Body of pancreas (tissue), 4 donors: ENCODE measurements around the gene GFRA1. TPM values are rescaled to one million over a fixed set of nuclear protein-coding genes. Genes with fewer than 3 reads are reported as not detected.

Experiments used
- ATAC-seq: fragments of 150-250 bp; one replicate; pipeline ENCODE4 v1.9.1; 2016
- DNase-seq, 4 donors: peaks; one replicate each; pipeline ENCODE4 v3.0.0-alpha.2; 2019
- H3K27ac ChIP-seq, 4 donors: fragments of 200-600 bp; sonication (generic); 1 replicate in 3 of 4; 2 replicates in 1 of 4; pipeline versions ENCODE4 v1.5.1 to v1.6.1; 2016 to 2019; ENCODE audit warnings: mild to moderate bottlenecking in 1 of 4, mixed read lengths in 1 of 4, moderate library complexity in 1 of 4
- H3K27me3 ChIP-seq, 2 donors: fragments of 200-600 bp; sonication (generic); one replicate each; pipeline ENCODE4 v1.6.0; 2016; ENCODE audit warnings: mild to moderate bottlenecking in 1 of 2
- H3K36me3 ChIP-seq, 2 donors: fragments of 200-600 bp; sonication (generic); replicated peaks in 1 of 2; 2 replicates each; pipeline ENCODE4 v1.5.1; 2016; ENCODE audit warnings: low read depth in 2 of 2; ENCODE audit not compliant: insufficient read depth in 1 of 2
- H3K4me1 ChIP-seq: fragments of 200-600 bp; sonication (generic); one replicate; pipeline ENCODE4 v1.6.0; 2016
- H3K4me3 ChIP-seq, 2 donors: fragments of 200-600 bp; sonication (generic); 1 replicate in 1 of 2; 2 replicates in 1 of 2; pipeline ENCODE4 v1.5.1; 2016 to 2019
- H3K9me3 ChIP-seq, 3 donors: fragments of 200-600 bp; sonication (generic); 1 replicate in 2 of 3; 2 replicates in 1 of 3; pipeline ENCODE4 v1.5.1; 2016
- CTCF ChIP-seq, 7 experiments: fragments of 450-650 bp in 4 of 7; fragments of 200-600 bp in 3 of 7; sonication (generic) in 3 of 7; IDR thresholded peaks; one replicate each; pipeline ENCODE4 v1.5.1; 2016 to 2019; ENCODE audit warnings: antibody characterized with exemption in 7 of 7
- POLR2A ChIP-seq, 3 donors: fragments of 450-650 bp; IDR thresholded peaks; one replicate each; pipeline ENCODE4 v1.6.1; 2016; ENCODE audit warnings: antibody characterized with exemption in 3 of 3, mild to moderate bottlenecking in 2 of 3
- WGBS, 2 donors: methylation state at CpG; one replicate each; pipeline ENCODE4 v1.1.5; 2017; 5-methylcytosine and 5-hydroxymethylcytosine counted together
- intact Hi-C: fragments of 100-400 bp; cut with DNase I; formaldehyde crosslinking; loops from one replicate; pipeline ENCODE4 v1.15.1; 2023
- total RNA-seq, 2 donors: library from RNA; depleted of rRNA; stranded (reverse); fragments of >200 nt; gene quantifications; one replicate each; pipeline ENCODE4 v1.1.0, GENCODE V29; 2016

The GFRA1 gene
- total RNA-seq, result 1 to 10 TPM; 4.2 to 6.9 TPM

- H3K9me3 ChIP-seq, result no peaks in the 10 kb centered on the region
- 1% methylated on average over 30 to 71 of the region's 72 CpGs for WGBS, 2 donors
- H3K36me3 ChIP-seq, result no peaks in the 10 kb centered on the region
- ATAC-seq (peak; percentile 38), DNase-seq (peak; percentile 10 to 21 (median 18))
- H3K4me1 ChIP-seq, result peaks cover 41% of the 10 kb centered on the region
- H3K4me3 ChIP-seq, result peak within 1 kb of the TSS; percentile 13 to 28
- no peak within 1 kb of the TSS for H3K27ac ChIP-seq
- H3K27me3 ChIP-seq, result peaks cover 0 to 24% of the 10 kb centered on the region in 2 donors
- TF ChIP-seq POLR2A (IDR thresholded peaks at IDR 0.05) (no peak), CTCF (IDR thresholded peaks at IDR 0.05) (peak in 2 of 7 experiments; percentile 19 to 31)
- intact Hi-C loops, result no loop called here
Measured at GRCh38 chr10:116272440-116273283, at the start of gene GFRA1. TSS of gene GFRA1 (minus strand) at chr10:116273206. CDS start at chr10:116272029, 1,177 bp downstream.

- ATAC-seq (no peak), DNase-seq (no peak)
- H3K4me1 ChIP-seq, result no peaks in the 10 kb centered on the region
- TF ChIP-seq CTCF (IDR thresholded peaks at IDR 0.05) (no peak), POLR2A (IDR thresholded peaks at IDR 0.05) (no peak)
- peaks cover 0 to 3% of the 10 kb centered on the region in 2 donors for H3K27me3 ChIP-seq
- H3K4me3 ChIP-seq, result no peak overlapping the region
- intact Hi-C loops, result no loop called here
- no peak overlapping the region for H3K27ac ChIP-seq
- no peaks in the 10 kb centered on the region for H3K9me3 ChIP-seq
- H3K36me3 ChIP-seq, result no peaks in the 10 kb centered on the region
- WGBS, 2 donors, result 20 to 27% methylated on average over 2 of the region's 2 CpGs
Measured at GRCh38 chr10:116316503-116316902, 43.5 kb upstream of the GFRA1 start.

- H3K4me3 ChIP-seq, result no peak overlapping the region
- H3K36me3 ChIP-seq, result no peaks in the 10 kb centered on the region
- no peak for DNase-seq
- H3K9me3 ChIP-seq, result no peaks in the 10 kb centered on the region
- no peak for ATAC-seq
- H3K27ac ChIP-seq, result no peak overlapping the region
- H3K27me3 ChIP-seq, result peaks cover 0 to 3% of the 10 kb centered on the region in 2 donors
- WGBS, 2 donors, result 75 to 81% methylated on average over 4 of the region's 4 CpGs
- intact Hi-C loops, result no loop called here
- no peaks in the 10 kb centered on the region for H3K4me1 ChIP-seq
- TF ChIP-seq POLR2A (IDR thresholded peaks at IDR 0.05) (no peak), CTCF (IDR thresholded peaks at IDR 0.05) (no peak)
Measured at GRCh38 chr10:116312548-116312947, 39.5 kb upstream of the GFRA1 start.

GRCh38 chr10:116311706-116312490 is 38.9 kb upstream of the GFRA1 start:
- intact Hi-C loops, result no loop called here
- Histone ChIP-seq H3K27me3 (no peaks in the 10 kb centered on the region), H3K4me1 (no peaks in the 10 kb centered on the region), H3K27ac (no peak overlapping the region), H3K4me3 (no peak overlapping the region), H3K36me3 (no peaks in the 10 kb centered on the region), H3K9me3 (no peaks in the 10 kb centered on the region)
- WGBS, 2 donors, result 63 to 64% methylated on average over 2 of the region's 2 CpGs
- TF ChIP-seq POLR2A (IDR thresholded peaks at IDR 0.05) (no peak), CTCF (IDR thresholded peaks at IDR 0.05) (no peak)
- no peak for DNase-seq
- ATAC-seq, result no peak
